GM23248 (cell line): ENCODE data around the gene PGAP3. TPM values are rescaled to one million over a fixed set of nuclear protein-coding genes. Genes with fewer than 3 reads are reported as not detected.
"Not testable (repeated sequence)": the region's sequence is repeated elsewhere in the genome, so short reads cannot be mapped to it uniquely, and the experiment has no call there.

ENCODE experiments used
- DNase-seq: peaks from one replicate; pipeline ENCODE4 v3.0.0-alpha.2; 2015
- H2AFZ ChIP-seq: fragments of 200-600 bp; sonication (generic); 2 replicates; pipeline ENCODE4 v1.6.1; 2016; ENCODE audit warnings: antibody characterized with exemption
- H3F3A ChIP-seq: fragments of 200-600 bp; sonication (generic); 2 replicates; pipeline ENCODE4 v1.6.1; 2016; ENCODE audit warnings: mild to moderate bottlenecking, antibody characterized with exemption, mixed run types; ENCODE audit not compliant: insufficient read depth
- H3K27ac ChIP-seq: fragments of 200-600 bp; sonication (generic); 2 replicates; pipeline ENCODE4 v1.5.1; 2016; ENCODE audit warnings: mild to moderate bottlenecking
- H3K27me3 ChIP-seq: fragments of 200-600 bp; sonication (generic); replicated peaks from 2 replicates; pipeline ENCODE4 v1.6.1; 2016; ENCODE audit warnings: mild to moderate bottlenecking; ENCODE audit not compliant: insufficient read depth
- H3K36me3 ChIP-seq: fragments of 200-600 bp; sonication (generic); 2 replicates; pipeline ENCODE4 v1.6.1; 2016; ENCODE audit warnings: low read depth, mild to moderate bottlenecking
- H3K4me1 ChIP-seq: fragments of 200-600 bp; sonication (generic); 2 replicates; pipeline ENCODE4 v1.6.1; 2016; ENCODE audit warnings: mild to moderate bottlenecking; ENCODE audit not compliant: insufficient read depth
- H3K4me2 ChIP-seq: fragments of 200-600 bp; sonication (generic); one replicate; pipeline ENCODE4 v1.6.1; 2016; ENCODE audit warnings: mild to moderate bottlenecking; ENCODE audit not compliant: unreplicated experiment
- H3K4me3 ChIP-seq: fragments of 200-600 bp; sonication (generic); 2 replicates; pipeline ENCODE4 v1.5.1; 2016; ENCODE audit warnings: mild to moderate bottlenecking
- H3K79me2 ChIP-seq: fragments of 200-600 bp; sonication (generic); 2 replicates; pipeline ENCODE4 v1.6.1; 2016; ENCODE audit warnings: mild to moderate bottlenecking; ENCODE audit not compliant: insufficient read depth
- H3K9ac ChIP-seq: fragments of 200-600 bp; sonication (generic); 2 replicates; pipeline ENCODE4 v1.6.1; 2016; ENCODE audit warnings: mild to moderate bottlenecking
- H3K9me2 ChIP-seq: fragments of 200-600 bp; sonication (generic); 2 replicates; pipeline ENCODE4 v1.6.1; 2016; ENCODE audit warnings: mixed run types, mild to moderate bottlenecking, moderate library complexity; ENCODE audit not compliant: insufficient read depth
- H3K9me3 ChIP-seq: fragments of 200-600 bp; sonication (generic); one replicate; pipeline ENCODE4 v1.6.1; 2017; ENCODE audit warnings: low read depth
- H4K20me1 ChIP-seq: fragments of 200-600 bp; sonication (generic); 2 replicates; pipeline ENCODE4 v1.6.0; 2016; ENCODE audit not compliant: insufficient read depth
- EZH2 ChIP-seq: fragments of 200-600 bp; sonication (generic); IDR thresholded peaks from 2 replicates; pipeline ENCODE4 v1.6.1; 2018; ENCODE audit warnings: antibody characterized with exemption, mild to moderate bottlenecking; ENCODE audit not compliant: insufficient read depth, poor library complexity, severe bottlenecking
- EZH2phosphoT487 ChIP-seq: fragments of 200-600 bp; sonication (generic); IDR thresholded peaks from 2 replicates; pipeline ENCODE4 v1.6.1; 2018; ENCODE audit warnings: antibody characterized with exemption, moderate library complexity, mild to moderate bottlenecking, low read depth; ENCODE audit not compliant: insufficient read depth
- WGBS, 2 experiments: methylation state at CpG; one replicate each; pipeline ENCODE4 v1.1.6; 2015 to 2017; ENCODE audit warnings: low lambda C conversion rate in 2 of 2, low coverage in 1 of 2; ENCODE audit errors: missing lambda C conversion rate in 2 of 2; 5-methylcytosine and 5-hydroxymethylcytosine counted together
- in situ Hi-C: fragments of 300-500 bp; cut with MboI; formaldehyde crosslinking; loops from 2 replicates; pipeline ENCODE4 v1.15.0; 2020
- polyA plus RNA-seq: library from polyadenylated mRNA; unstranded; fragments of >200 nt; fragmentation: Nextera tagmentation; extraction: Ambion mirVana; gene quantifications from 2 replicates; pipeline ENCODE4 v1.2.1, GENCODE V29; 2016
- total RNA-seq: library from RNA; depleted of rRNA; stranded (reverse); fragments of >200 nt; shearing (Covaris generic); gene quantifications from 2 replicates; pipeline ENCODE4 v1.2.3, GENCODE V29; 2014

Gene PGAP3
- total and polyA plus RNA-seq, 2 experiments from 2014 or later: 10.6 to 14.2 TPM

- no peak overlapping the region for H3K4me2 ChIP-seq
- H3K79me2 ChIP-seq: no peaks in the 10 kb centered on the region
- in situ Hi-C loops: no loop called here
- DNase-seq: no peak
- 80 to 90% methylated on average over 7 to 9 of the region's 9 CpGs for WGBS, 2 experiments
- H3K4me1 ChIP-seq: no peaks in the 10 kb centered on the region
- TF ChIP-seq EZH2phosphoT487 (no peak), EZH2 (no peak)
- no peaks in the 10 kb centered on the region for H3K9me3 ChIP-seq
- H3K9ac ChIP-seq: no peak overlapping the region
- no peaks in the 10 kb centered on the region for H3K9me2 ChIP-seq
- H4K20me1 ChIP-seq: no peaks in the 10 kb centered on the region
- no peak overlapping the region for H3K27ac ChIP-seq
- no peak overlapping the region for H2AFZ ChIP-seq
- no peak overlapping the region for H3K4me3 ChIP-seq
- H3K27me3 ChIP-seq: no peaks in the 10 kb centered on the region
- no peaks in the 10 kb centered on the region for H3F3A ChIP-seq
- no peaks in the 10 kb centered on the region; the same call in 1 of the 2 replicates for H3K36me3 ChIP-seq
Measured at GRCh38 chr17:39726617-39727016, 38.8 kb upstream of the PGAP3 start.

GRCh38 chr17:39725923-39726322, 38.1 kb upstream of the PGAP3 start:
- H3K36me3 ChIP-seq, H3K79me2 ChIP-seq, H3F3A ChIP-seq, H3K4me1 ChIP-seq, H3K9me2 ChIP-seq, H4K20me1 ChIP-seq, H3K9me3 ChIP-seq, H3K27ac ChIP-seq, DNase-seq, H3K4me3 ChIP-seq, in situ Hi-C loops, H3K27me3 ChIP-seq, H3K9ac ChIP-seq, H2AFZ ChIP-seq, H3K4me2 ChIP-seq: not testable (repeated sequence)
- WGBS, 2 experiments: 94 to 100% methylated on average over 1 of the region's 1 CpG

GRCh38 chr17:39724731-39725130, 36.9 kb upstream of the PGAP3 start:
- DNase-seq: no peak
- TF ChIP-seq EZH2phosphoT487: no peak
- no peak for TF ChIP-seq EZH2
- H3K27me3 ChIP-seq: no peaks in the 10 kb centered on the region
- H3K27ac ChIP-seq: no peak overlapping the region
- no peaks in the 10 kb centered on the region for H3K9me3 ChIP-seq
- WGBS, 2 experiments: 92 to 93% methylated on average over 13 of the region's 13 CpGs
- no peak overlapping the region for H3K4me2 ChIP-seq
- no peaks in the 10 kb centered on the region for H3K9me2 ChIP-seq
- H3K4me3 ChIP-seq: no peak overlapping the region
- H3K79me2 ChIP-seq: no peaks in the 10 kb centered on the region
- H3F3A ChIP-seq: no peaks in the 10 kb centered on the region
- no peaks in the 10 kb centered on the region; the same call in 1 of the 2 replicates for H3K36me3 ChIP-seq
- in situ Hi-C loops: no loop called here
- no peaks in the 10 kb centered on the region for H4K20me1 ChIP-seq
- H3K4me1 ChIP-seq: no peaks in the 10 kb centered on the region
- H3K9ac ChIP-seq: no peak overlapping the region
- H2AFZ ChIP-seq: no peak overlapping the region

GRCh38 chr17:39722965-39723848, 35.4 kb upstream of the PGAP3 start:
- no peak overlapping the region for H3K4me3 ChIP-seq
- H4K20me1 ChIP-seq: no peaks in the 10 kb centered on the region
- H3K9ac ChIP-seq: no peak overlapping the region
- TF ChIP-seq EZH2phosphoT487 (no peak), EZH2 (no peak)
- no peak overlapping the region for H2AFZ ChIP-seq
- 77 to 79% methylated on average over 29 to 34 of the region's 34 CpGs for WGBS, 2 experiments
- H3K27ac ChIP-seq: no peak overlapping the region
- no peaks in the 10 kb centered on the region for H3K27me3 ChIP-seq
- H3K4me2 ChIP-seq: no peak overlapping the region
- no peaks in the 10 kb centered on the region for H3K9me2 ChIP-seq
- DNase-seq: peak; percentile 11
- no peaks in the 10 kb centered on the region for H3K4me1 ChIP-seq
- H3K36me3 ChIP-seq: peaks cover 2% of the 10 kb centered on the region; the same call in 1 of the 2 replicates
- no peaks in the 10 kb centered on the region for H3K9me3 ChIP-seq
- in situ Hi-C loops: no loop called here
- H3F3A ChIP-seq: peaks cover 4% of the 10 kb centered on the region; the same call in 1 of the 2 replicates
- H3K79me2 ChIP-seq: no peaks in the 10 kb centered on the region
